Measurements from ENCODE around the gene SLC25A27. TPM values are rescaled to one million over a fixed set of nuclear protein-coding genes. Genes with fewer than 3 reads are reported as not detected.

SLC25A27 gene, protein sequence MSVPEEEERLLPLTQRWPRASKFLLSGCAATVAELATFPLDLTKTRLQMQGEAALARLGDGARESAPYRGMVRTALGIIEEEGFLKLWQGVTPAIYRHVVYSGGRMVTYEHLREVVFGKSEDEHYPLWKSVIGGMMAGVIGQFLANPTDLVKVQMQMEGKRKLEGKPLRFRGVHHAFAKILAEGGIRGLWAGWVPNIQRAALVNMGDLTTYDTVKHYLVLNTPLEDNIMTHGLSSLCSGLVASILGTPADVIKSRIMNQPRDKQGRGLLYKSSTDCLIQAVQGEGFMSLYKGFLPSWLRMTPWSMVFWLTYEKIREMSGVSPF
- polyA plus RNA-seq (ENCODE audit: insufficient read length in 3 of 3) = 10 to 100 TPM; 32.6 to 72.9 (median 44.8) TPM
- long read RNA-seq, donor 1, partial matches to known transcripts = 0 of 1 reads
- long read RNA-seq, donor 1, other reads (novel, unspliced or antisense) = 0 of 1 reads
- long read RNA-seq, donor 2 = 0 reads
- long read RNA-seq, donor 3, partial matches to known transcripts = 5 of 5 reads
- long read RNA-seq, donor 3, other reads (novel, unspliced or antisense) = 0 of 5 reads
- long read RNA-seq, donor 4, partial matches to known transcripts = 19 of 20 reads
- long read RNA-seq, donor 4, other reads (novel, unspliced or antisense) = 0 of 20 reads
- long read RNA-seq, donor 5 = 0 reads
- long read RNA-seq, donor 6, partial matches to known transcripts = 5 of 5 reads
- long read RNA-seq, donor 6, other reads (novel, unspliced or antisense) = 0 of 5 reads
- long read RNA-seq, donor 7, partial matches to known transcripts = 0 of 1 reads
- long read RNA-seq, donor 7, other reads (novel, unspliced or antisense) = 0 of 1 reads
- long read RNA-seq, donor 8 = 0 reads
- long read RNA-seq, donor 9, partial matches to known transcripts = 0 of 1 reads
- long read RNA-seq, donor 9, other reads (novel, unspliced or antisense) = 0 of 1 reads
- long read RNA-seq, donor 10, partial matches to known transcripts = 0 of 1 reads
- long read RNA-seq, donor 10, other reads (novel, unspliced or antisense) = 0 of 1 reads
- long read RNA-seq, donor 11 = 0 reads
- long read RNA-seq, donor 12 = 0 reads
- long read RNA-seq, donor 13 = 0 reads
- long read RNA-seq, donor 14 = 0 reads
- long read RNA-seq, donor 15 = 0 reads
- long read RNA-seq, donor 16, partial matches to known transcripts = 31 of 33 reads
- long read RNA-seq, donor 16, other reads (novel, unspliced or antisense) = 0 of 33 reads

DNA sequence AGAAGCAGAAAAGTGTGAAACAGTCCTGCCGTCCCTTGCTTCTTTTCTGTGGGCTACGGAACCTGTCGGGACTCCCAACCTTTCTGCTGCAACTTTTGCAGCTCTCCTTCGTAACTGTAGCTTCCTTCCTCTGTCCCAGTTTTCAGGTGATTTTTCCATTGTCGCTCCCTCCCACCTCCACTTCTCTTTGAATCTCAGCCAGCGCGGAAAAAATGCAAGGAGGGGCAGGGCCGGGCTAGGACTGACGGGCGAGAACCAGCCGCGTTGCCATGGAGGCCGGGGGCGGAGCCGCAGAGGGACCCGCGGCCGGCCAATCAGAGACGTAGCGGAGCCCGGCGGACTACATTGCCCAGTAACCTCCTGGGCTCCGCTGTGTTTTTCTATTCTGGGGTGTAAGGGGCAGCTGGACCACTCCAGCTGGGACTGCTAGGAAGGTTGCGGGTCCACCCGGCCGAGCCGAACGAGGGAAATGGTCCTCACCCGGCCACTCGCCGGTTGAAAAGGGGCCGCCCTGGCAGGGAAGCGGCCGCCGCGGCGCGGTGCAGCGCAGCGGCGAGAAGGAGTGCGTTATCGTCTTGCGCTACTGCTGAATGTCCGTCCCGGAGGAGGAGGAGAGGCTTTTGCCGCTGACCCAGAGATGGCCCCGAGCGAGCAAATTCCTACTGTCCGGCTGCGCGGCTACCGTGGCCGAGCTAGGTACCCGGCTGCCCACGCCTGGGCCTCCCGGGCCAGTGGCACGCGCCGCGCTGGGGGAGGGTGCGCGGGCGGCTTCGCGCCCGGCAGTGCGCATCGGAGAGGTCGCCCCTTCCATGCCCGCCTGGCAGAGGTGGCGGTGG is at the start of gene SLC25A27, which contains the start of gene CYP39A1:
Gene SLC25A27 (plus strand): TSS at position 373 of the 836 bp plus-strand sequence. CDS start 218 bp downstream, at position 591.
Gene CYP39A1 (minus strand): TSS at position 216 of the 836 bp plus-strand sequence. CDS start 236 bp downstream, outside the sequence.
- peak; percentile 79 to 94 (median 89) for DNase-seq (ENCODE audit: extremely low read depth in 1 of 11, low read depth in 9 of 11, low spot score in 4 of 11)

DNA sequence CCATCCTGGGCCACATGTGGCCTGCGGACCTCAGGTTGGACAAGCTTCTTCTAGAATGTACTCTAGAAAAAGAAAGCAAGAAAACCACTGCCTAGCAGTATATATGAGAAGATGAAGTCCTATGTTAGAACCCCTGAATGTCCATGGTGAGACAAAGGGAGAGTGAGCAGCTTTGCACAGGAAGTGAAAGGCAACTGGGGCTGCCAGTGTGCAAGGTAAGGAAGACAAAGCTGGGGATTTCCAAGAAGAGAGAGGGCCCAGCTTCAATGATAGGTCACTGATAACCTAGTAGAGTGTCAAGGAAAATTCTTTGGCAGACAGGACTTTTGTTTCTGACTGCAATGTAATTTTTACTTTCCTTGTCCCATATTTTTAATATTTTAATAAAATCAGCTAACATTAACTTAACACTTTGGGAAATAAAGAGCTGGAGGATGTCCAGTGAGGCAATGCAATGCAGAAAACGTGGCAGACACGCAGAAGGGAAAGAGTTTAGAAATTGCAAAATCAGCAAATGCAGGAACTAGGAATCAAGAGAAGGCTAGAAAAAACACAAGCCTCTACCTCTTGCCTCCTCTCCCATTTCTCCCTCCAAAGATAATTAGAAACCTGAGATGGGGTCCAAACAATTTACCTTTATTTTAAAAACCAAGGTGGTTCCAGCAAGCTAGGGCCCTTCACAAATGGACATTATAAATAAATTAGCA is 47.5 kb upstream of the SLC25A27 start:
- DNase-seq (ENCODE audit: extremely low read depth in 1 of 11, low read depth in 9 of 11, low spot score in 4 of 11) = no peak

DNA sequence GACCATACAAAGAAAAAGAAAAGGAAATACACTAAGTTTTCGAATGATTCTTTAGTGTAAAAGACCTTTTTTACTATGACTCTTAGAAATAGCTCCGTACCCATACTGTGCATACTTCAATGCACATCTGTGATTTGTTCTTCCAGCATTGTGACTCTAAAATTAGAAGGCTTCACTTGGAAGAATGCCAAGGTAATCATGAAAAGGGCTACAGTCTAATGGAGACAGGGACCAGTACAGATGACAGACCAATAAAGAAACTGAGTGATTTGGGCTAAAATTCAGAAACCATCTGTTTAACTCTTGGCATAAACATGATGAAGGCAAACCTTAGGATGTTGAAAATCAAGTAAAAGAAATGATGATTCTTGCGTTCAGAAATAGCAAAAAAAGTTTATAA is 46.4 kb upstream of the SLC25A27 start:
- peak in 1 of 11 donors; percentile 12 for DNase-seq (ENCODE audit: extremely low read depth in 1 of 11, low read depth in 9 of 11, low spot score in 4 of 11)

DNA sequence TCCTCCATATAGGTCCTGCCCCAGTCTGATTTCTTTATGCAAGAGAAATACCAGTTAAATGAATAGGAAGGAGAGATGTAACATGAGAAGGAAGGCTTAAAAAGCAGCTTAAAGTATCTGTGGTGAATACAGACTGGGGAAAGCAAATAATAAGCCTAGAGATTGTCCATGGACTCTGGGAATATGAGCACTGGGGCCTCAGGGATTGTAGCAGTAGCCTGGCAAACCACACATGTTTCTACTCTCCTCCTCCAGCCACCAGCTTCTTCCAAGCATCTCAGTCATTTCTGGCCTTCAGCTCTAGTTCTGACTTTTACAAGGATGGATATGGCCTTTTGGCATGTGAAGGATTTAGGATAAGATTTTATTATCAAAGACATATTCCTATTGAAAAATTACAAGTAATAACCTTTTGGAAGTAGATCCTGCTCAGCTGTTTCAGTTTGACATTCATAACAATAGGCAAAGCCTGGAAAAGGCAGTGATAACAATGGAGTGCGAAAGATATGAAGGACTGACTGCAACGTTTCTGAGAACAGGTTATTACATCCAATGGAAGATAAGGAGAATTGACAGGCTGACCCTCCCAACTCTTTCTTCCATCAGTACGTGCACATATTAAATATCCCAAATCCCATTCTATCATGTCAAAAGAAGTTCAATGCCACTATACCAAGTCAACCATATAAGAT is 41.8 kb upstream of the SLC25A27 start:
- no peak for DNase-seq (ENCODE audit: extremely low read depth in 1 of 11, low read depth in 9 of 11, low spot score in 4 of 11)

DNA sequence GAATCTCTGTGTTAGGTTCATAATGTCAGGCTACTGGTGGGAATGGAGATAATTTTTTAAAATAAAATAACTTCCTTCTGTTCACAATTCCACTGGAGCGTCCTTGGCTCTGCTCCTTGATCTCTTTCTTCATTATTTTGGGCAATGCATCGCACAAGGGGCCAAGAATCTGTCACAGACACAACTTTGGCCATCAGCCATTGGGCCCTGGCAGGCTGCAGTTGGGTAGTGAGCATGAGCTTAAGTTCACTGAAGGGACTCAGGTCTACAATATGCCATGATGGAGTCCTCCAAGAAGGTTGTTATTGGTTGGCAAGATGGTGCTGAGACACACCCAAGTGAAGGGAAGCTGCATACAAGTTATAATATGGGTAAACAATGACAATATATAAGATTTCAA is 40.1 kb upstream of the SLC25A27 start:
- DNase-seq (ENCODE audit: extremely low read depth in 1 of 11, low read depth in 9 of 11, low spot score in 4 of 11) = no peak

DNA sequence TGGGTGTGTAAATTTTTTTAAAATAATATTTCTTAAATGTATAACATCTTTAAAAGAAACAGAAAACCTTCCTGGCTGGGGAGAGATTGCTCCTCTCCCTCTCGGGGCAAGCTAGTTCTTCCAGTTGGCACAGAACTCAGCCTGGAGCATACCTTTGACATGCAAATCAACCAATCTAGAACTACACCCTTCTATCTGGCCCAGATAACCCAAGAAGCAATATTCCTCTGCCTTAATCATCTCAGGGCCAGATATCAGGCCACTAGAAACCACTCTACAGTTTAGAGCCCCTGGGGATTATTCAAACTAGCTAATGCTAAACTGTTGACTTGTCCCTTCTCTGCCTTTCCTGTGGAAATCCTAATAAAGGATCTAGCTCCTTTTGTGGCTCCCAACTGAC is 34.0 kb upstream of the SLC25A27 start:
- no peak for DNase-seq (ENCODE audit: extremely low read depth in 1 of 11, low read depth in 9 of 11, low spot score in 4 of 11)

DNA sequence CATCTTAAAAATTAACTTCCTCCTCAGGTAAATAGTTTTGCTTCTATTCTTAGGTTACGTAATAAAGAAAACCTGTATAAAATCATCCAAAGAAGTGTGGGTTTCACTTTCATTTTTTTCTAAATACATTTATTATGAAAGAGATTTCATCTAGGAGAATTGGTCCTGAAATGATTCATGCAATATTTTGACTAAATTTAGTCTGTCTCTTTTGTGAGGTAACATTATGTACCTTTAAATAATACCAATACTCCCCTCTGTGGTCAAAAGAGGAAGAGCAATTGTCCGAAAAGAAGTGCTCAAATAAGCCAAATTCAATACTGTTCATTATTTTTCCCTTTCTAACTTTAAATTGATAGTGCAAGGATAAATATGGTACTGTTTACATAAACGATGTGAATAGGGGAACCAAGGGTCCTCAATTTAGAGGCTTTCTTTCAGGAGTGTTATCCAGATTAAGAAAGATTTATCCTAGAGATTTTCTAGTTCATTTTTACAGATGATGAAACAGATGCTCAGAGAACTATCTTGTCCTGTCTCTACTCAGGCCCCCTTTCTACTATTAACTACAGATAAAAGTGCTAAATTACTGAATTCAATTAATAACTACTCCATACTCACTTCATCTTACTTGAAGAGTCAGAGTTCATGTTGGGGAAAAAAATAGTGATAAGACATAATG is 26.4 kb upstream of the SLC25A27 start:
- DNase-seq (ENCODE audit: extremely low read depth in 1 of 11, low read depth in 9 of 11, low spot score in 4 of 11) = peak in 5 of 11 donors; percentile 12 to 28 (median 20)

DNA sequence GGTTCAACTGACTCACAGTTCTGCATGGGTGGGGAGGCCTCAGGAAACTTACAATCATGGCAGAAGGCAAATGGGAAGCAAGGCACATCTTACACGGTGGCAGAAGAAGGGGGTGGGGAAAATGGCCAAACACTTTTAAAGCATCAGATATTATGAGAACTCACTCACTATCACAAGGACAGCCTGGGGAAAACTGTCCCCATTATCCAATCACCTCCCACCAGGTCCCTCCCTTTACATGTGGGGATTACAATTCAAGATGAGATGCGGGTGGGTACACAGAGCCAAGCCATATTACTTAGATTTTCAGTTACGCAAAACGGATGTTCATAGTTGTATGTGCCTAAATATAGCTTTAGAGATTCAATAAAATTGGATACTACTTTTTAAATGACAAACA is 25.8 kb upstream of the SLC25A27 start:
- DNase-seq (ENCODE audit: extremely low read depth in 1 of 11, low read depth in 9 of 11, low spot score in 4 of 11) = no peak

DNA sequence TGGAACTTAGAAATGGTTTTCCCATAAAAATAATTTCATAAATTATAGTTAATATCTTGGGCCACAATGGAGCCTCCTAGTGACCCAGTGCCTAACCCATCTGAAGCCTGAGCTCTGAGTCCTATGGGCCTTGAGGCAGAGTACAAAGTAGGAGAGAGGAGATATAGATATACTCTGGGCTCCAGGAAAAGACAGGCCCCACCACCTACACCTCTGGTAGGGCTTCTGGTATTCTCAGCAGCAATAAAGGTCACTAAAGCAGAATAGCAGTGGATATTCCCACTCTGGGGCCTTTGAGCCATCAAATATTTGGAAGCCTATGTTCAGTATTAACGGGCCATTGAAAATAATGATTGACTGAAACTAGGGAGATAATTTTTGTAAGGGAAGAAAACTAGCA is 24.3 kb upstream of the SLC25A27 start:
- DNase-seq (ENCODE audit: extremely low read depth in 1 of 11, low read depth in 9 of 11, low spot score in 4 of 11) = no peak

DNA sequence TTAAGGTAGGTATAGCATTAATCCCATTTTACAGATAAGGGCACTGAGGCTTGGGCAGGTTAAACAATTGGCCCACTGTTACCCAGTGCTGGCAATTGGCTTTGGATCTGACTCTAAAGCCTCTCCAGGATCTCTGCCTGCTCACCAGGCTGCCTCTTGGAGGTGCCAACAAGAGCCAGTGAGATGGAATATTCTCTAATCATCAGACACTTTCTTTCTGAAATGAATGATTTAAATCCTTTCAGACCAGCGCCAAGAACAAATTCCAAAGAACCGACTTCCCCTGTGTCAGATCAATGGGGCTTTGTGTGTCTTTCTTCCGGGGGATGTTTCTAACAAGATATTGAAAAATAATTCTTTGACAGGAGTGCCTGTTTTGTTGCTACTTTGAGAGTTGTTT is 23.8 kb upstream of the SLC25A27 start:
- no peak for DNase-seq (ENCODE audit: extremely low read depth in 1 of 11, low read depth in 9 of 11, low spot score in 4 of 11)

DNA sequence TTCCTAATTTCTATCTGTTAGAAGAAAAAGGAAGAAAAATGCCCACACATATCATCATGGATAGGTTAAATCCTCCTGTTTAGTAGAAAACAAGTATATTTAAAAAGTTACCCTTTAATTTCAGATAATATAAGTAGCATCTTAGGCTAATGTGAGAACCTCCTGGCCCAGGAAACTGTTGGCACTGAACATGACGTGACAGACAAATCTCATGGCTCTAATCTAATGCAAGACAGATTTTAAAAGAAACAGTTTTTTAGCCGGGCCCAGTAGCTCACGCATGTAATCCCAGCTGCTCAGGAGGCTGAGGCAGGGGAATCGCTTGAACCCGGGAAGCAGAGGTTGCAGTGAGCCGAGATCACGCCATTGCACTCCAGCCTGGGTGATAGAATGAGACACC is 23.1 kb upstream of the SLC25A27 start:
- DNase-seq (ENCODE audit: extremely low read depth in 1 of 11, low read depth in 9 of 11, low spot score in 4 of 11) = no peak

DNA sequence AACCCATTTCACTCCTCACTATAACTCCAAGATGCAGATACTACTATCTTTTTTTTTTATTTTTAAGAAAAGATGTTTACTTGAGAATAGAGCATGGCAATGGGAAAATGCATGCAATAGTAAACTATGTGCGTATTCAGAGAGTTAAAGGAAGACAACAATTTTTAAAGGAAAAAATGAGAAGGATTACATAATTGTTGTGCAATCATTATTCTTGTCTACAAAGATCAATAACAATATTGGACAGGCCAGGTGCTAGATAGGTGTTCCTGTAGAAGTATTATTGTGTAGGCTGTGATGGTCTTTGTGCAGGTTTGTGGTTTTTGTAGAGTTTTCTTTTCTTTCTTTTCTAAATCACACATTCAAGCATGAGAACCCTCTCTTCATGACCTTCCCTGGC is 20.7 kb upstream of the SLC25A27 start:
- DNase-seq (ENCODE audit: extremely low read depth in 1 of 11, low read depth in 9 of 11, low spot score in 4 of 11) = no peak

DNA sequence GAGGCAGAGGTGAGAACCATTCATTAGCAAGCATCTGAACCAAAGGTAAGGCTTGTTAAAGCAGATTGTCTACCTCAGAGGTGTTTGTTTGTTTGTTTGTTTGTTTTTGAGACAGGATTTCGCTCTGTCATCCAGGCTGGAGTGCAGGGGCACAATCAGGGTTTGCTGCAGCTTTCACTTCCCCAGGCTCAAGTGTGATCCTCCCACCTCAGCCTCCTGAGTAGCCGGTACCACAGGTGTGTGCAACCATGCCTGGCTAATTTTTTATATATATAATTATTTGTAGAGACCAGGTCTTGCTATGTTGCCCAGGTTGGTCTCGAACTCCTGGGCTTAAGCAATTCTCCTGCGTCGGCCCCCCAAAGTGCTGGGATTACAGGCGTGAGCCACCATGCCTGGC is 17.3 kb upstream of the SLC25A27 start:
- DNase-seq (ENCODE audit: extremely low read depth in 1 of 11, low read depth in 9 of 11, low spot score in 4 of 11) = no peak

DNA sequence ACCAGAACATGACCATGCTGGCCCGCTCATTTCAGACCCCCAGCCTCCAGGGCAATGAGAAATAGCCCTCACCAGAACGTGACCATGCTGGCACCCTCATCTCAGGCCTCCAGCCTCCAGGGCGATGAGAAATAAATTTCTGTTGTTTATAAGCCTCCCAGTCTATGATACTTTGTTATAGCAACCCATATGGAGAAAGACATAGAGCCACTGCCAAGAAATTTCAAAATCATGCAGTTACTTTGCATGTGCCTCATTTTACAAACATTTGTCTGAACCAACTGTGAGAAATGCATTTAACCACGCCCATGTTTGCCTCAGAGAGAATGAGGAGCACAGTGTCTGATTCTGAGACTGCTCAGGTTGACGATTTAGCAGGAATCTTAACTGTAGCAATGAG is 15.6 kb upstream of the SLC25A27 start:
- no peak for DNase-seq (ENCODE audit: extremely low read depth in 1 of 11, low read depth in 9 of 11, low spot score in 4 of 11)

DNA sequence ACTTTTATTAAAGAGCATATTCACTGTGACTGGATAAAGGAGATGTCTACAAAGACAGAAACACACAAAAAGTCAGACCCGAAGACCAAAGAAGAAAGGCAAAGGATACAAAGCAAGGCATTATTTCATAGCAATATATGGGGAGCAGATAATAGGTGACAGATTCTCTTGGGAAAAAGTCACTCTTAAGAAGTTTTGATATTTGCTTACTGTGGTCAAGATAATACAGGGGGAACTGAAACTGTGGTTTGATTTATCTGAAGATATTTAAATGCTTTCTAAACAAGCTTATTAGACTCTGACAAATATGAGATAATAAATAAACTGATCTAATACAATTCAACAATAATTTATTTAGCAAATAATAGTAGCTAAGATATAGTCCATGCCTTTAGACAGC is 14.8 kb upstream of the SLC25A27 start:
- no peak for DNase-seq (ENCODE audit: extremely low read depth in 1 of 11, low read depth in 9 of 11, low spot score in 4 of 11)

DNA sequence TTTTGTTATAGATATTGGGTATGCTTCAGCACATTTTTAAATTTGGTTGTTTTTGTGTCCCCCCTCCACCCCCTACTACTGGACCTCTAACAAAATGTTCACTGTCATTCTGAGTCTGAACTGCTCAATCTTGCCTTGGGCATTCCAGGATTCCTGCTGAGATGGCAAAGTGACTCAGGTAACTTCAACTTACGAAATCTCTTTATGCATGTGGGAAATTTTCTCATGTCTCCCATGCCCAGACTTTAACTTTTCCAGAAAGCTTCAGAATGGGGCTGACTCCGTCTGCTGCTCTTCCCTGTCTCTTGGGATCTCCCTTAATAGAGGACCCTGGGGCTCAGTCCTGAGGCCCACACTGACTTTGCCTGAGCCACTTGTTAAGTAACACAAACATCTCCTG is 14.1 kb upstream of the SLC25A27 start:
- DNase-seq (ENCODE audit: extremely low read depth in 1 of 11, low read depth in 9 of 11, low spot score in 4 of 11) = no peak
